Measurements from ENCODE around the gene KRT6A. TPM values are rescaled to one million over a fixed set of nuclear protein-coding genes. Genes with fewer than 3 reads are reported as not detected.

KRT6A gene
- total and polyA plus RNA-seq, 10 of the 15 experiments (the other 5 are each of a cell fraction or from before 2014, with no cell fraction given), result 0.96 TPM; not detected in 9

DNA sequence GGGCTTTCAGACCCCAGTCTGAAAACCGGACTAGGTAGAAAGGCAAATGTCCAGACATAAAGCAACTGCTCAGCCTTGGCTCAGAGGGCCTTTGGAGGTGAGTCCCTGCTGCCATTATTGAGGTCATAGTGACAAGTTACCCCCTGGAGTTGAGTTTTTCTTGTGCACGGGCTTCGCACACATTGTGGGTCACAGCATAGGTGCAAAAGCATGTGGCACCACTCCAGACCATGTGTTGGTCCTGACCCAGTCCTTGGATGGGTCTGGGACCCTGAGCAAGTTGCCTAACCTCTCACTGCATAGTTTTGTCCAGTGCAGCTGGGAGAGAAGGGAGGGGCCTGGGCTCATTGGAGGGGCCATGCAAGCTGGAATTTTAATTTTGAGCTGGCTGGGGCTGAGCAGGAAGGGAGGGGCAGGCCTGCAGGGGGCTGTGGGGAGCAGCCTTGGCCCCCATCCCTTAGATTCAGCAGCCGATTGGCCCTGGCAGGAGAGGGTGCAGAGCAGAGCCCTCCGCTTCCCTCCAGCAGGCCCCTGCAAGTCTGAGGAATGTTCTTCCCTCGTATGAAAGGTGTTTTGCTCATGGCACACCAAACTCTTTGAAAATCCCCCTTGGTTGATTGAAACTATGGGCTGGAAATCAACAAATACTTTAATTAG, 31.3 kb upstream of the KRT6A start:
- intact Hi-C loops (cut with micrococcal nuclease; ENCODE audit: unreplicated experiment) (no loop called here), in situ Hi-C loops (cut with MboI) (no loop called here)
- Histone ChIP-seq H3K4me2 (ENCODE audit: control insufficient read depth, insufficient read depth) (no peak overlapping the region), H4K20me1 (ENCODE audit: control insufficient read depth, insufficient read depth) (no peaks in the 10 kb centered on the region), H3K9ac (ENCODE audit: control insufficient read depth, insufficient read depth, low read length) (no peak overlapping the region), H3K79me2 (ENCODE audit: control insufficient read depth, insufficient read depth, low read length) (no peaks in the 10 kb centered on the region), H3K4me3 (no peak overlapping the region), H2AFZ (ENCODE audit: control insufficient read depth, low read depth, low read length) (no peak overlapping the region), H3K27me3 (replicated peaks in 1 of 2; ENCODE audit: control insufficient read depth in 2 of 2, insufficient read depth in 2 of 2, low read length in 1 of 2) (peaks cover 0 to 9% of the 10 kb centered on the region in 2 experiments; a peak in 3 of 4 replicates), H3K27ac (ENCODE audit: control insufficient read depth, insufficient read depth) (no peak overlapping the region), H3K36me3 (ENCODE audit: control insufficient read depth in 2 of 2, insufficient read depth in 2 of 2, low read length in 1 of 2) (no peaks in the 10 kb centered on the region), H3K9me3 (replicated peaks; ENCODE audit: control insufficient read depth, insufficient read depth, low read length) (no peaks in the 10 kb centered on the region), H3K4me1 (ENCODE audit: control insufficient read depth, insufficient read depth, low read length) (no peaks in the 10 kb centered on the region)
- WGBS (ENCODE audit: insufficient coverage, insufficient replicate concordance, low lambda C conversion rate, missing lambda C conversion rate), result 23% methylated on average over 6 of the region's 6 CpGs
- FAIRE-seq (no peak), ATAC-seq (no peak), DNase-seq (ENCODE audit: low read depth, low spot score) (no peak)
- ChIA-PET RAD21 (ENCODE audit: unreplicated experiment) (no interaction called here), CTCF (interaction anchor here (0.5 kb wide), 1 partner anchor 146 kb away, joined by 3 read pairs; no protein-coding TSS in a partner anchor), POLR2A (no interaction called here), SMC1A (ENCODE audit: uncharacterized antibody, unreplicated experiment) (no interaction called here)
- no TSS peak for BruUV-seq (replicated peaks)
- TF ChIP-seq ASH2L (IDR thresholded peaks at IDR 0.05; ENCODE audit: borderline replicate concordance, low read depth), result no peak
- no peak for TF ChIP-seq RCOR1 (conservative IDR thresholded peaks at IDR 0.05; ENCODE audit: low read depth, low read length)
- TF ChIP-seq STAT1 (conservative IDR thresholded peaks at IDR 0.05), result no peak
- no peak for TF ChIP-seq NFXL1 (IDR thresholded peaks at IDR 0.05; ENCODE audit: borderline replicate concordance)
- TF ChIP-seq, protein P1, sequence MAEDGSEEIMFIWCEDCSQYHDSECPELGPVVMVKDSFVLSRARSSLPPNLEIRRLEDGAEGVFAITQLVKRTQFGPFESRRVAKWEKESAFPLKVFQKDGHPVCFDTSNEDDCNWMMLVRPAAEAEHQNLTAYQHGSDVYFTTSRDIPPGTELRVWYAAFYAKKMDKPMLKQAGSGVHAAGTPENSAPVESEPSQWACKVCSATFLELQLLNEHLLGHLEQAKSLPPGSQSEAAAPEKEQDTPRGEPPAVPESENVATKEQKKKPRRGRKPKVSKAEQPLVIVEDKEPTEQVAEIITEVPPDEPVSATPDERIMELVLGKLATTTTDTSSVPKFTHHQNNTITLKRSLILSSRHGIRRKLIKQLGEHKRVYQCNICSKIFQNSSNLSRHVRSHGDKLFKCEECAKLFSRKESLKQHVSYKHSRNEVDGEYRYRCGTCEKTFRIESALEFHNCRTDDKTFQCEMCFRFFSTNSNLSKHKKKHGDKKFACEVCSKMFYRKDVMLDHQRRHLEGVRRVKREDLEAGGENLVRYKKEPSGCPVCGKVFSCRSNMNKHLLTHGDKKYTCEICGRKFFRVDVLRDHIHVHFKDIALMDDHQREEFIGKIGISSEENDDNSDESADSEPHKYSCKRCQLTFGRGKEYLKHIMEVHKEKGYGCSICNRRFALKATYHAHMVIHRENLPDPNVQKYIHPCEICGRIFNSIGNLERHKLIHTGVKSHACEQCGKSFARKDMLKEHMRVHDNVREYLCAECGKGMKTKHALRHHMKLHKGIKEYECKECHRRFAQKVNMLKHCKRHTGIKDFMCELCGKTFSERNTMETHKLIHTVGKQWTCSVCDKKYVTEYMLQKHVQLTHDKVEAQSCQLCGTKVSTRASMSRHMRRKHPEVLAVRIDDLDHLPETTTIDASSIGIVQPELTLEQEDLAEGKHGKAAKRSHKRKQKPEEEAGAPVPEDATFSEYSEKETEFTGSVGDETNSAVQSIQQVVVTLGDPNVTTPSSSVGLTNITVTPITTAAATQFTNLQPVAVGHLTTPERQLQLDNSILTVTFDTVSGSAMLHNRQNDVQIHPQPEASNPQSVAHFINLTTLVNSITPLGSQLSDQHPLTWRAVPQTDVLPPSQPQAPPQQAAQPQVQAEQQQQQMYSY (CRISPR knock-in tag; IDR thresholded peaks at IDR 0.05), result no peak
- TF ChIP-seq CBX3 (IDR thresholded peaks at IDR 0.05; ENCODE audit: borderline replicate concordance, low read depth), result no peak
- TF ChIP-seq, protein P2, sequence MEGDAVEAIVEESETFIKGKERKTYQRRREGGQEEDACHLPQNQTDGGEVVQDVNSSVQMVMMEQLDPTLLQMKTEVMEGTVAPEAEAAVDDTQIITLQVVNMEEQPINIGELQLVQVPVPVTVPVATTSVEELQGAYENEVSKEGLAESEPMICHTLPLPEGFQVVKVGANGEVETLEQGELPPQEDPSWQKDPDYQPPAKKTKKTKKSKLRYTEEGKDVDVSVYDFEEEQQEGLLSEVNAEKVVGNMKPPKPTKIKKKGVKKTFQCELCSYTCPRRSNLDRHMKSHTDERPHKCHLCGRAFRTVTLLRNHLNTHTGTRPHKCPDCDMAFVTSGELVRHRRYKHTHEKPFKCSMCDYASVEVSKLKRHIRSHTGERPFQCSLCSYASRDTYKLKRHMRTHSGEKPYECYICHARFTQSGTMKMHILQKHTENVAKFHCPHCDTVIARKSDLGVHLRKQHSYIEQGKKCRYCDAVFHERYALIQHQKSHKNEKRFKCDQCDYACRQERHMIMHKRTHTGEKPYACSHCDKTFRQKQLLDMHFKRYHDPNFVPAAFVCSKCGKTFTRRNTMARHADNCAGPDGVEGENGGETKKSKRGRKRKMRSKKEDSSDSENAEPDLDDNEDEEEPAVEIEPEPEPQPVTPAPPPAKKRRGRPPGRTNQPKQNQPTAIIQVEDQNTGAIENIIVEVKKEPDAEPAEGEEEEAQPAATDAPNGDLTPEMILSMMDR (IDR thresholded peaks at IDR 0.05 in 2 of 3, conservative IDR thresholded peaks at IDR 0.05 in 1 of 3; ENCODE audit: control insufficient read depth in 2 of 3, extremely low read depth in 1 of 3, insufficient read depth in 1 of 3, low read depth in 3 of 3, low read length in 3 of 3), result no peak
- TF ChIP-seq BCL11A (IDR thresholded peaks at IDR 0.05; ENCODE audit: low read depth, low read length), result no peak
- no peak for TF ChIP-seq YY1 (IDR thresholded peaks at IDR 0.05; ENCODE audit: low read depth, low read length)
- no peak for TF ChIP-seq POLR2A (IDR thresholded peaks at IDR 0.05; ENCODE audit: low read depth, low read length)
- TF ChIP-seq, protein P3, sequence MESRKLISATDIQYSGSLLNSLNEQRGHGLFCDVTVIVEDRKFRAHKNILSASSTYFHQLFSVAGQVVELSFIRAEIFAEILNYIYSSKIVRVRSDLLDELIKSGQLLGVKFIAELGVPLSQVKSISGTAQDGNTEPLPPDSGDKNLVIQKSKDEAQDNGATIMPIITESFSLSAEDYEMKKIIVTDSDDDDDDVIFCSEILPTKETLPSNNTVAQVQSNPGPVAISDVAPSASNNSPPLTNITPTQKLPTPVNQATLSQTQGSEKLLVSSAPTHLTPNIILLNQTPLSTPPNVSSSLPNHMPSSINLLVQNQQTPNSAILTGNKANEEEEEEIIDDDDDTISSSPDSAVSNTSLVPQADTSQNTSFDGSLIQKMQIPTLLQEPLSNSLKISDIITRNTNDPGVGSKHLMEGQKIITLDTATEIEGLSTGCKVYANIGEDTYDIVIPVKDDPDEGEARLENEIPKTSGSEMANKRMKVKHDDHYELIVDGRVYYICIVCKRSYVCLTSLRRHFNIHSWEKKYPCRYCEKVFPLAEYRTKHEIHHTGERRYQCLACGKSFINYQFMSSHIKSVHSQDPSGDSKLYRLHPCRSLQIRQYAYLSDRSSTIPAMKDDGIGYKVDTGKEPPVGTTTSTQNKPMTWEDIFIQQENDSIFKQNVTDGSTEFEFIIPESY (IDR thresholded peaks at IDR 0.05), result no peak
- TF ChIP-seq SMARCA5 (IDR thresholded peaks at IDR 0.05), result no peak
- TF ChIP-seq, protein P4, sequence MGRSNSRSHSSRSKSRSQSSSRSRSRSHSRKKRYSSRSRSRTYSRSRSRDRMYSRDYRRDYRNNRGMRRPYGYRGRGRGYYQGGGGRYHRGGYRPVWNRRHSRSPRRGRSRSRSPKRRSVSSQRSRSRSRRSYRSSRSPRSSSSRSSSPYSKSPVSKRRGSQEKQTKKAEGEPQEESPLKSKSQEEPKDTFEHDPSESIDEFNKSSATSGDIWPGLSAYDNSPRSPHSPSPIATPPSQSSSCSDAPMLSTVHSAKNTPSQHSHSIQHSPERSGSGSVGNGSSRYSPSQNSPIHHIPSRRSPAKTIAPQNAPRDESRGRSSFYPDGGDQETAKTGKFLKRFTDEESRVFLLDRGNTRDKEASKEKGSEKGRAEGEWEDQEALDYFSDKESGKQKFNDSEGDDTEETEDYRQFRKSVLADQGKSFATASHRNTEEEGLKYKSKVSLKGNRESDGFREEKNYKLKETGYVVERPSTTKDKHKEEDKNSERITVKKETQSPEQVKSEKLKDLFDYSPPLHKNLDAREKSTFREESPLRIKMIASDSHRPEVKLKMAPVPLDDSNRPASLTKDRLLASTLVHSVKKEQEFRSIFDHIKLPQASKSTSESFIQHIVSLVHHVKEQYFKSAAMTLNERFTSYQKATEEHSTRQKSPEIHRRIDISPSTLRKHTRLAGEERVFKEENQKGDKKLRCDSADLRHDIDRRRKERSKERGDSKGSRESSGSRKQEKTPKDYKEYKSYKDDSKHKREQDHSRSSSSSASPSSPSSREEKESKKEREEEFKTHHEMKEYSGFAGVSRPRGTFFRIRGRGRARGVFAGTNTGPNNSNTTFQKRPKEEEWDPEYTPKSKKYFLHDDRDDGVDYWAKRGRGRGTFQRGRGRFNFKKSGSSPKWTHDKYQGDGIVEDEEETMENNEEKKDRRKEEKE (IDR thresholded peaks at IDR 0.05), result no peak
- no peak for TF ChIP-seq SREBF1 (IDR thresholded peaks at IDR 0.05; ENCODE audit: low read length)
- no peak for TF ChIP-seq MEF2A (IDR thresholded peaks at IDR 0.05; ENCODE audit: insufficient read depth, low read depth, low read length)

Measured in GM12878 (cell line).